ENCODE measurements around the gene SLC47A2. TPM values are rescaled to one million over a fixed set of nuclear protein-coding genes. Genes with fewer than 3 reads are reported as not detected.

The SLC47A2 gene
- polyA plus RNA-seq, 1 donor (not counting 4 experiments of a cell fraction or from before 2014, with no cell fraction given): 0.88 TPM

GRCh38 chr17:19740933-19741332 is 24.5 kb upstream of the SLC47A2 start:
- DNase-seq (ENCODE audit: low read depth, low spot score) (no peak), FAIRE-seq (no peak)
- Histone ChIP-seq H4K20me1 (ENCODE audit: control insufficient read depth, extremely low read depth, insufficient read depth, low read length) (no peaks in the 10 kb centered on the region), H3K27me3 (ENCODE audit: control insufficient read depth, extremely low read depth, insufficient read depth, low read length) (no peaks in the 10 kb centered on the region), H3K4me2 (ENCODE audit: control insufficient read depth, extremely low read depth, insufficient read depth, low read depth, low read length) (no peak overlapping the region), H3K9me3 (ENCODE audit: control insufficient read depth, low read depth, low read length) (no peaks in the 10 kb centered on the region), H2AFZ (ENCODE audit: control insufficient read depth, low read length) (no peak overlapping the region), H3K79me2 (ENCODE audit: control insufficient read depth, insufficient read depth, low read length) (no peaks in the 10 kb centered on the region), H3K27ac (ENCODE audit: control insufficient read depth, insufficient read depth, low read length) (no peak overlapping the region), H3K36me3 (ENCODE audit: control insufficient read depth in 2 of 2, extremely low read depth in 1 of 2, insufficient read depth in 2 of 2, low read length in 2 of 2) (no peaks in the 10 kb centered on the region), H3K9ac (ENCODE audit: control insufficient read depth, extremely low read depth, insufficient read depth, low read length) (no peak overlapping the region), H3K4me1 (ENCODE audit: control insufficient read depth, extremely low read depth, insufficient read depth, low read length) (peaks cover 9% of the 10 kb centered on the region), H3K9me1 (ENCODE audit: control insufficient read depth, extremely low read depth, insufficient read depth, low read length) (no peaks in the 10 kb centered on the region), H3K4me3 (ENCODE audit: control insufficient read depth in 2 of 3, extremely low read depth in 1 of 3, insufficient read depth in 2 of 3, low read depth in 1 of 3, low read length in 3 of 3) (no peak overlapping the region)
- TF ChIP-seq, protein P1, sequence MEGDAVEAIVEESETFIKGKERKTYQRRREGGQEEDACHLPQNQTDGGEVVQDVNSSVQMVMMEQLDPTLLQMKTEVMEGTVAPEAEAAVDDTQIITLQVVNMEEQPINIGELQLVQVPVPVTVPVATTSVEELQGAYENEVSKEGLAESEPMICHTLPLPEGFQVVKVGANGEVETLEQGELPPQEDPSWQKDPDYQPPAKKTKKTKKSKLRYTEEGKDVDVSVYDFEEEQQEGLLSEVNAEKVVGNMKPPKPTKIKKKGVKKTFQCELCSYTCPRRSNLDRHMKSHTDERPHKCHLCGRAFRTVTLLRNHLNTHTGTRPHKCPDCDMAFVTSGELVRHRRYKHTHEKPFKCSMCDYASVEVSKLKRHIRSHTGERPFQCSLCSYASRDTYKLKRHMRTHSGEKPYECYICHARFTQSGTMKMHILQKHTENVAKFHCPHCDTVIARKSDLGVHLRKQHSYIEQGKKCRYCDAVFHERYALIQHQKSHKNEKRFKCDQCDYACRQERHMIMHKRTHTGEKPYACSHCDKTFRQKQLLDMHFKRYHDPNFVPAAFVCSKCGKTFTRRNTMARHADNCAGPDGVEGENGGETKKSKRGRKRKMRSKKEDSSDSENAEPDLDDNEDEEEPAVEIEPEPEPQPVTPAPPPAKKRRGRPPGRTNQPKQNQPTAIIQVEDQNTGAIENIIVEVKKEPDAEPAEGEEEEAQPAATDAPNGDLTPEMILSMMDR (optimal IDR thresholded peaks at IDR 0.05 in 1 of 3, IDR thresholded peaks at IDR 0.05 in 1 of 3, conservative IDR thresholded peaks at IDR 0.05 in 1 of 3; ENCODE audit: extremely low read depth in 1 of 3, insufficient read depth in 2 of 3, low read length in 3 of 3): no peak
- TF ChIP-seq EZH2 (IDR thresholded peaks at IDR 0.05; ENCODE audit: low read length): no peak
- dilution Hi-C loops (cut with MboI; ENCODE audit: extremely low pct_ligation_motif_present, low sequenced_read_pairs): no loop called here

DNA sequence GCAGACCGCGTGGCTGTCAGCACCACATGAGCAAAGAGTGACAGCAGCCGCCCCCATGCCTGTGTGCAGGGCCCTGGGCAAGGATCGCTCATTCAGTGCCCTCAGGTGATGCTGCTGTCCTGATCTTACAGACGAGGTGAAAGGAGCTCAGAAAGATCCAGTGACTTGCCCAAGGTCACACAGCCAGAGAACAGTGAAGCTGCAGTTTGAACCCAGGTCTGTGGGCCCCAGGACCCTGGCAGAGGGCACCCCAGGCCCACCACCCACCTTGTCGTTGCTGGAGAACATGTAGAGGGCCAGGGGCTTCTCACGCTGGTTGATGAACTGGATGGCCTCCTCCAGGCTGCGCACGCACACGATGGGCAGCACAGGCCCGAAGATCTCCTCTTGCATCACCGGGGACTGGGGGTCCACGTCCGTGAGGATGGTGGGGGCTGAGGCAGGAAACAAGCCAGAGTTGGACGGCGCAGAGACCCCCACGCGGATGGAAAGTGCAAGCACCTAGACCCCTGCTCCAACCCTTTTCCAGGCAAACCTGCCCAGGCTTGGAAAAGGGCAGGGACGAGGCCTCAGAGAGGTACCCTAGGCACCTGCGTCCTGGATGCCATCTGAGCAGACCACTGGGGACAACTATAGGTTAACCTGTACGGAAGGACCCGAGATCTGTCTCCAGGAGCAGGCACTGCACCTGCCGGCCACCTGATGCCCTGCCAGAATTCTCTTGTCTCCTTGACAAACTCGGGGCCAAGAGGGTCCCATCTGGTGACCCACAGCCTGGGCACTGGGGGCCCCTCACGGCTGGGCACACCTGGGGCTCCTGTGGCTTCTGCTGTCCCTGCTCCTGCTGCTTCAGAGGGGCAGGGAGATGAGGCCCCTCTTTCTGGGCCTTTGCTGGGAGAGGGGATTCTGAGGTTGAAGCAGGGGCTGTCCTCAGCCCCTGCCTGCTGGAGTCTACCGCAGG is 23.1 kb upstream of the SLC47A2 start:
- dilution Hi-C loops (cut with MboI; ENCODE audit: extremely low pct_ligation_motif_present, low sequenced_read_pairs): no loop called here
- Histone ChIP-seq H3K9me3 (ENCODE audit: control insufficient read depth, low read depth, low read length) (no peaks in the 10 kb centered on the region), H3K9me1 (ENCODE audit: control insufficient read depth, extremely low read depth, insufficient read depth, low read length) (no peaks in the 10 kb centered on the region), H2AFZ (ENCODE audit: control insufficient read depth, low read length) (no peak overlapping the region), H3K4me2 (ENCODE audit: control insufficient read depth, extremely low read depth, insufficient read depth, low read depth, low read length) (no peak overlapping the region), H3K27me3 (ENCODE audit: control insufficient read depth, extremely low read depth, insufficient read depth, low read length) (no peaks in the 10 kb centered on the region), H3K4me3 (ENCODE audit: control insufficient read depth in 2 of 3, extremely low read depth in 1 of 3, insufficient read depth in 2 of 3, low read depth in 1 of 3, low read length in 3 of 3) (no peak overlapping the region), H3K36me3 (ENCODE audit: control insufficient read depth in 2 of 2, extremely low read depth in 1 of 2, insufficient read depth in 2 of 2, low read length in 2 of 2) (no peaks in the 10 kb centered on the region), H3K27ac (ENCODE audit: control insufficient read depth, insufficient read depth, low read length) (no peak overlapping the region), H3K9ac (ENCODE audit: control insufficient read depth, extremely low read depth, insufficient read depth, low read length) (no peak overlapping the region), H3K4me1 (ENCODE audit: control insufficient read depth, extremely low read depth, insufficient read depth, low read length) (no peaks in the 10 kb centered on the region), H4K20me1 (ENCODE audit: control insufficient read depth, extremely low read depth, insufficient read depth, low read length) (no peaks in the 10 kb centered on the region), H3K79me2 (ENCODE audit: control insufficient read depth, insufficient read depth, low read length) (no peaks in the 10 kb centered on the region)
- DNase-seq (ENCODE audit: low read depth, low spot score) (no peak), FAIRE-seq (no peak)
- TF ChIP-seq, protein P1 (optimal IDR thresholded peaks at IDR 0.05 in 1 of 3, IDR thresholded peaks at IDR 0.05 in 1 of 3, conservative IDR thresholded peaks at IDR 0.05 in 1 of 3; ENCODE audit: extremely low read depth in 1 of 3, insufficient read depth in 2 of 3, low read length in 3 of 3): no peak
- TF ChIP-seq EZH2 (IDR thresholded peaks at IDR 0.05; ENCODE audit: low read length): no peak
